Fibroblast of peridontal ligament (primary cell): Measurements from ENCODE around the gene SLC35F1.
"Not testable (repeated sequence)": the region's sequence is repeated elsewhere in the genome, so short reads cannot be mapped to it uniquely, and the experiment has no call there.

Source experiments
- DNase-seq: peaks from one replicate; pipeline ENCODE4 v3.0.0-alpha.2; 2010; ENCODE audit errors: extremely low read depth

The SLC35F1 gene

DNA sequence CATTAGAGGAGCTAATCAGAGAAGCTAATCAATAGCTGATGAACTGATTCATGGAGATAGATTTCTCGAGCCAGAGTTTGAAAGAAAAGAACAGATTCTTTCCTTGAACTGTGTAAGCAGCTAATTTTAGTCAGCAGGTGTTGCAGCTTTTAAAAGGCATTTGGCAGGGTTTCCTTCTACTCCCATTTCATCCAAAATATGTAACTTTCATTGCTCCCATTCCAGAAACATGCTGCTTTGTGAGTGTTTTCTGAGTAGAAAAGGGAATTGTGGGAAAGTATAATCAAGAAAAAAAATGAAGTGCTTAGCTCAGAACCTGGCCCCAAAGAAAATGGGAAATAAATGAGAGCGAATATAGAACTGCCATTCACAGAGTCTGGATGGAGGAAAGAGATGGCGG lies 20.8 kb downstream of the SLC35F1 start:
- no peak for DNase-seq

GRCh38 chr6:117928833-117929232 lies 21.8 kb downstream of the SLC35F1 start:
- no peak for DNase-seq

- DNase-seq, result no peak
These were observed 22.4 kb downstream of the SLC35F1 start for GRCh38 chr6:117929501-117929900.

GRCh38 chr6:117930645-117931044 lies 23.6 kb downstream of the SLC35F1 start:
- no peak for DNase-seq

GRCh38 chr6:117932001-117932400 lies 24.9 kb downstream of the SLC35F1 start:
- DNase-seq, result no peak

DNA sequence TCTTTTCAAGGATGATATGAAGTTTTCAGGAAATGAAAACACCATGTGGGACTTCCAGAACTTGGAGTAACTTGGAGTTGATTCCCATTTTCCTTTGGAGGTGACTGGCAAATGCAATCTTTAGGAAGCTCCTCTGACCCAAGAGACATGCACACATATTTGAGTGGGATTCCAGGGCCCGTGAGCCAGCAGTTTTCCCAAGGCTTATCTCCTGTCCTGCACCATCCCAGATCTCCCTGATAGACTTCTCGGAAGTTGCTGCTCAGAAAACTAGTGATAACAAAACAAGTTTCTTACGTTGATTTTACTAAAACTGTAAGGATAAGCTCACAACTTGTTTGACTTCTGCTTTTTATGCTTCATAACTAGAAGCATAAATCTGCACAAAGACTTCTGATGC lies 25.6 kb downstream of the SLC35F1 start:
- DNase-seq, result no peak

GRCh38 chr6:117933471-117933870 lies 26.4 kb downstream of the SLC35F1 start:
- DNase-seq, result no peak

DNA sequence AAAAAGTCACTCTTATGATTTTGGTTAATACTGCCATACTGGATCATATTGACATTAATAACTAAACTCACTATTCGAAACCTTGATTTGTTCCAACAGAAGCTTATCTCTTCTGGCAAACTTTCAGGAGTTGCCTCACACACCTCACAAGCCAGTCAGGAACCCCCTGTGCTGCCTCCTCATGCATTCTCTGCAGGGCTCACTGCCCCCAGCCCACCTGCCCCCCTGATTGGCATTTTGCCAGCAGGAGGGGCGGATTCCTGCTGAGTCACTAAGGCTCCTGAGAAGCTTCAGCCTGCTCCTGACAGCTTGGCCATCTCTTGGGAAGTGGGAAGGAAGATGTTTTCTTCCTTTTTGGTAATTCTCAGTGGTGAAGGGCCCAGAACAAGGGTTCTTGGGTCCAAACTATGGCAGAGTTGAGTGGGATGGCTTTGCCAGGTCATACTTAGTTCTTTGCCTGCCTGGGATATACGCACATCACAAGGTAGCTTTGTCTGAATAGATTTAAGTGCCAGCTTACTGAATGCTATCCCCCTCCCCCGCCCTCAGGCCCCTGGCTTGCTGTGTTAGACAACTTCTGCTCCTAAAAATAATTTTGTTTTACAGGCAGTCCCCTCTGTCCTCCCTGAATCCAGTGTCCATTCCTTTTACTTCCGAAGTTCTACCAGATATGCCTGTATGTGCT lies 31.4 kb downstream of the SLC35F1 start:
- no peak for DNase-seq

- DNase-seq, result no peak
These were observed 40.2 kb downstream of the SLC35F1 start for GRCh38 chr6:117947234-117947633.

DNA sequence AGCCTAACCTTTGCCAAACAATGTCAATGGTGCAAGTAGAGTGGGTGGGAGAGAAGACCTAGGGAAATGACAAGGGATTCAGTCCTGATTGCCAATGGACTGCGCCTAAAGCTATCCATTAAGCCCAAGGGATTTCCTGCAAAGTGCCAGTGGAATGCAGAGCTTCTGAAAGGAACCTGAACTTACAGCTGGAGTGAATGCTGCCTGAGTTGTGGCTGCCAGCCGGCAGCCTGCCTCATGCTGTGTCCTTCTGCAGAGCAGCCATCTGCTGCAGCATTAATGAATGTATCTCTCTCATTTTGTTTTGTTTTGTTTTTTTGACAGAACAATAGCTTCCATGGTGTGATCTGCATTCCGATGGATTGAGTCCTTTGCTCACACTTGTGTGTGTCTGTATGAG lies 44.7 kb downstream of the SLC35F1 start:
- DNase-seq, result no peak

GRCh38 chr6:117955684-117956256 lies 48.7 kb downstream of the SLC35F1 start:
- no peak for DNase-seq

GRCh38 chr6:117956386-117956785 lies 49.3 kb downstream of the SLC35F1 start:
- DNase-seq, result no peak

- DNase-seq, result no peak
These were observed 51.5 kb downstream of the SLC35F1 start for GRCh38 chr6:117958536-117958935.

DNA sequence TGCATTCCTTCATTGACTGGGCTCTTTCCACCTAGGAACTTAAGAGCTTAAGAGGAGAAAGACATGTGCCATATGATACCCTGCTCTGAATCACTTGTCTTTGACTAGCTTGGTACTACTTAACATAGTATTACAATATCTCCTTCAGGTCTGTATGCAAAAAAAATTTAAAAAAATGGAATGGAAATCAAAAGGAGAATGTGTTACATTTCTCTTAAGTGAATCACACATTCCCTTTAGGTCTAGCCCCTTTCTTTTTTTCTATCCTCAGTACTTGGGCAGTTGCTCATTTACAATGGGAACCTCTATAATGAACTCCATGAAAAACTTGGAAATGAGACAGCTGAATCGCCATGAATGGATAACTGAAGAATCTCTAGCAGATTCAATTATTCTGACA lies 53.8 kb downstream of the SLC35F1 start:
- DNase-seq, result no peak

DNA sequence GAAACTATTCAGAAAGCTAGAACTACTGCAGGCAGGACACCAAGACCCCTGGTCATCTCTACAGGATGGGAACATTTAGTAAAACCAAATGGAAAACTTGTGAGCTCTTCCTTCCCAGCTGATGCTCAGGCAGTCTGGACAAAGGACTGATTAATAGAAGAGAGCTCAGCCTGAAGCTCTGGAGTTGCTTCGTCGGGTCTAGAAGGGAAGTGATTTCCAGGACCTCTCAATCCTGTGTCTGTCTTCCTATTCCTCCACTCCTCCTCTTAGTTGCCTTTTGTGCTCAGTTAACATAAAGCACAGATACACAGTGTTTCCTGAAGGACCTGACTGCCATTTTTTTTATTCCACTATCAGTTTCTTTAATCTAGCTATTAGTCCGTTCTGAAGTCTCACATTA lies 54.2 kb downstream of the SLC35F1 start:
- no peak for DNase-seq

- not testable (repeated sequence) for DNase-seq
These were observed 58.7 kb downstream of the SLC35F1 start for GRCh38 chr6:117965763-117966162.

- DNase-seq, result no peak
These were observed 64.6 kb downstream of the SLC35F1 start for GRCh38 chr6:117971637-117972036.

DNA sequence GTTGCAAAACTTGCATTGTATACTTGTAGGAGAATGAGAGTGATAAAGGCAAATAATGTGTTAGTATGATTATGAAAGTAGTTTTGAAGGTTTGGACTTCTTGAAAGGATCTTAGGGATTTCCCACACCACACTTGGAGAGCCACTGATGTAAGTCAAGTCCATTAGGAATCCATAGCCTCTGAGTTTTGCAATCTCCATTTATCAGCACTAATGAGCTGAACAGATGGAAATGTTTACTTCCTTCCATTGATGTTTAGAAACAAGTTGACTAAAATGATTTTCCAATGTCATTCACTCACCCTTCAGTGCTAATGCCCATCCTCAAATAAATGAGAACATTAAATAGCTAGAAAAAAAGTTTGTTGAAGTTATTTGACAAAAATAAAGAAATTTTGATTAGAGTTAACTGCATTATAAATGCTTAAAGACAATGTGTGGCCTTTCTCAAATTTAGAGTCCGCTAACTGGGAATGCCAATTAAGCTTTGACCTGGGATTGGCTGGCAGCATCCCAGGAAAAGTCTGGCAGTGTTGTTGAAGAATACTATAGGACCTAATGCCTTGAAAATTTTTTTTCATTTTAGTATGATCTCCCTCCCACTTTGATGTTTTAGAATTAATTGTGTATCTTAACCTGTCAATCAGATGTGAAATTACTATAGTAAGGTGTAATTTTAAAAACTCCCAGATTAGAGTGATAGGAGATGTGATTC lies 68.0 kb downstream of the SLC35F1 start:
- no peak for DNase-seq

DNA sequence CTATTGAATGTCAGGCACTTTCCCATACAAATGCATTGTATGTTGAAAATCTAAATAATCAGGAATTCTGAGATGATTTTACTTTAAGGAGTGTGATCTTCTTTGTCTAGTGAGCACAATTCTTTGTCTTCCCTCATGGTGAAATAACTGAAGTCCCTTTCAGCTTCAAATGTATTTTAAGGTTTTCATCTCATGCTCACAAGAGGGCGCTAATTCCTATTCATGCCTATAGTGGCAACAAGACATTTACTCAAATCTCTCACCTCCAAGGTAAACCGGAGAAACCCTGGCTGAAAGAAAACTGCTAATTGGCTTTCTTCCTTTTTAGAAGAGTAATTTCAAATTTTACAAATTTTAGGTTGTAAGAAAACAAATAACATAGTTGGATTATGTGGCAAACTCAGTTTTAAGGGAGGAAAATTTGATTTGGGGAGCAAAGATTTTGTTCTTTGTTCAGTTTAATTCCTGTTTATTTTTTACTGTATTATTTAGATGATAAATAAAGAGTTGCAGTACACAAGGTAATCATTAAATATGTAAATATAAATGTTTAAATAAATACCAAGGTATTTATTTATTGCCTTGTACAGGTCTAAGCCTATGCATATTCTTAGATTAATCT lies 69.1 kb downstream of the SLC35F1 start:
- peak; percentile 13 for DNase-seq

- no peak for DNase-seq
These were observed 78.9 kb downstream of the SLC35F1 start for GRCh38 chr6:117985916-117986315.

- no peak for DNase-seq
These were observed 79.3 kb downstream of the SLC35F1 start for GRCh38 chr6:117986396-117986795.

DNA sequence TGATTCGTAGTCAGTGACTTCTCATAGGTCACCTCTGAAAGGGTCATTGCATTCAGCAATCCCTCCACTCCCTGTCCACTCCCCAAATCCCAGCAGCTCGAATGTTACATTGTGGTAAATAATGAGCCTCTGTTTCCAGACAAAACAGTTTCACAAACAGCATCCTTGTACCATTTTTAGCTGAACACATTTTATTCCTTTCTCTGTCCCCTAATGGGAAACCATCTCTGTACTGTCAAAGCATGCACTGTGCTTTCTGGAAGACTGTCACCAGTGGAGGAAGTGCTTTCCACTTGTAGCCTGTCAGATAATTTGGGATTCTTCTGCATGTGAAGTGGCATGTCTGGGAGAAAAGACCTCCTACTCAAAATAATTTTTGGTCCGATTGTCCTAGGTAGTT lies 82.0 kb downstream of the SLC35F1 start:
- DNase-seq, result no peak

DNA sequence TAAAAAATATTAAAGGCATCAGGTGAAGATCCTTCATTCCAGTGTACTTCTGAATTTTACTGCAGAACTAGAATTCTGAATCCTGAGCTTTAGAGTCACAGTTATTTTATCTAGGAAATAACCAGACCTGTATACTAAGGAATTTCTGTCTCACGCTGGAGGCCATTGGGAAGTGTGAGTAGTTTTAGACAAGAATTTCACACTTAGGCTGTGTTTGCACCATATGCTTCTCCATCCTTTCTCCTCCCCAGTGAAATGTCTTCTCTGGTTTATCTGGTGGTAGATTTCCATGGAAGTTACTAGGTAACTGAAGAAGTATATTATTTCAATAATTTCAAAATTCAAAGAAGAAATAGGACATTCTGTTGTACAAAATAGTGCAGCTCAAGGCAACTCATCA lies 83.1 kb downstream of the SLC35F1 start:
- DNase-seq, result no peak
